GM21526 (cell line): ENCODE data around the gene TNFRSF14.

Experiments
- ATAC-seq: cut with Tn5 transposase; IDR thresholded peaks from one replicate; pipeline ENCODE4 v1.9.1; 2021; ENCODE audit warnings: moderate library complexity; ENCODE audit not compliant: unreplicated experiment, low FRiP score

Gene TNFRSF14

GRCh38 chr1:2597441-2598328, 41.5 kb downstream of the TNFRSF14 start:
- ATAC-seq, result no peak

- no peak for ATAC-seq
These were observed 42.3 kb downstream of the TNFRSF14 start for GRCh38 chr1:2598329-2598931.

GRCh38 chr1:2601721-2602303, 45.6 kb downstream of the TNFRSF14 start:
- no peak for ATAC-seq

- no peak for ATAC-seq
These were observed 46.2 kb downstream of the TNFRSF14 start for GRCh38 chr1:2602311-2602835.

GRCh38 chr1:2602866-2603520, 46.8 kb downstream of the TNFRSF14 start:
- no peak for ATAC-seq

- no peak for ATAC-seq
These were observed 47.5 kb downstream of the TNFRSF14 start for GRCh38 chr1:2603521-2604155.

GRCh38 chr1:2604156-2604843, 48.1 kb downstream of the TNFRSF14 start:
- ATAC-seq, result no peak

- no peak for ATAC-seq
These were observed 48.8 kb downstream of the TNFRSF14 start for GRCh38 chr1:2604844-2605508.

GRCh38 chr1:2605509-2606395, 49.6 kb downstream of the TNFRSF14 start:
- ATAC-seq, result no peak

GRCh38 chr1:2606396-2606880, 50.3 kb downstream of the TNFRSF14 start:
- no peak for ATAC-seq

GRCh38 chr1:2606881-2607621, 50.9 kb downstream of the TNFRSF14 start:
- no peak for ATAC-seq

- ATAC-seq, result no peak
These were observed 51.5 kb downstream of the TNFRSF14 start for GRCh38 chr1:2607641-2608091.

- ATAC-seq, result no peak
These were observed 53.3 kb downstream of the TNFRSF14 start for GRCh38 chr1:2609319-2610035.

GRCh38 chr1:2610036-2610959, 54.1 kb downstream of the TNFRSF14 start:
- ATAC-seq, result no peak

- no peak for ATAC-seq
These were observed 54.9 kb downstream of the TNFRSF14 start for GRCh38 chr1:2611031-2611501.
